ENCODE results near the gene CCNT2. TPM values are rescaled to one million over a fixed set of nuclear protein-coding genes. Genes with fewer than 3 reads are reported as not detected.

Gene CCNT2
- polyA plus RNA-seq, 1 of the 3 experiments (the other 2 are of a cell fraction): 5.3 TPM

DNA sequence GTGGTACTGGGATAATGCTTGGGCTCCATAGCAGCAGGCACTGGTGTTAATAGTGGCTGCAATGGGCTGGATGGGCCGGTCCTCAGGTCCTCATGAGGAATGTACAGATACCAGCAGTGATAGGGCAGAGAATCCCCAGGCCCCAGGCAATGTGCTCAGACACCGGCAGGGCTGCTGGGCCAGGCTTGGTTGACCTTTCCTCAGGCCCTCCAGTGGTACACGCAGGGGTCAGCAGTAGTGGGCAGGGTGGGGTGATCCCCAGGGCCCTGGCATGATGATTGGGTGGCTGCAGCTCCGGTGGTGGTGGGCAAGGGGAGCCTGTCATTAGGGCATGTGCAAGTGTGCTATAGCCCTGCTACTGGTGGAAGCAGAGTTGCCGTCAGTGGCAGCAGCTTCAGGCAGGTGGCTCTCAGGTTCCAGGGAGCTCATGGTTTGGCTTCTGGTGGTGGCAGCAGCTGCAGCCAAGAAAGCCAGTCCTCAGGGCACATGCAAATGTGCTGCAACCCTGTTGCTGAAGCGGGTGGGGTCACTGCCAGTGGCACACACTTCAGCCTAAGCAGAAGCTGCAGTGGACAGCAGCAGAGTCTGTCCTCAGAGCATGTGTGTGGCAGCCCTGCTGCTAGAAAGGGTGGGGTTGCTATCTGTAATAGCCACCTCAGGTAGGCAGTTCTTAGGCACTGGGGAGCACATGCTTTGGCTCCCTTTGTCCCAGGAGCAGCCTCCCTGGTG is 56.8 kb downstream of the CCNT2 start:
- no peak for DNase-seq
- 50% methylated on average over 2 of the region's 6 CpGs for WGBS (ENCODE audit: low lambda C conversion rate)
- no peak for TF ChIP-seq POLR2AphosphoS5 (IDR thresholded peaks at IDR 0.05; ENCODE audit: low read depth, low read length)
- TF ChIP-seq, protein P1, sequence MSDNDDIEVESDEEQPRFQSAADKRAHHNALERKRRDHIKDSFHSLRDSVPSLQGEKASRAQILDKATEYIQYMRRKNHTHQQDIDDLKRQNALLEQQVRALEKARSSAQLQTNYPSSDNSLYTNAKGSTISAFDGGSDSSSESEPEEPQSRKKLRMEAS (IDR thresholded peaks at IDR 0.05; ENCODE audit: low read depth): no peak
- no peak for TF ChIP-seq EZH2phosphoT487 (IDR thresholded peaks at IDR 0.05; ENCODE audit: borderline replicate concordance, low read depth)
- no peak for TF ChIP-seq TEAD4 (IDR thresholded peaks at IDR 0.05; ENCODE audit: borderline replicate concordance, insufficient read depth)
- TF ChIP-seq SMC3 (IDR thresholded peaks at IDR 0.05; ENCODE audit: low read depth, low read length): no peak
- no peak for TF ChIP-seq TCF12 (IDR thresholded peaks at IDR 0.05)
- no peak for TF ChIP-seq EP300 (IDR thresholded peaks at IDR 0.05; ENCODE audit: borderline replicate concordance in 1 of 2, low read depth in 1 of 2, low read length in 1 of 2)
- no peak for TF ChIP-seq NRF1 (IDR thresholded peaks at IDR 0.05; ENCODE audit: low read depth, low read length)
- no peak for TF ChIP-seq FOSL2 (IDR thresholded peaks at IDR 0.05; ENCODE audit: borderline replicate concordance, low read depth)
- TF ChIP-seq, protein P2, sequence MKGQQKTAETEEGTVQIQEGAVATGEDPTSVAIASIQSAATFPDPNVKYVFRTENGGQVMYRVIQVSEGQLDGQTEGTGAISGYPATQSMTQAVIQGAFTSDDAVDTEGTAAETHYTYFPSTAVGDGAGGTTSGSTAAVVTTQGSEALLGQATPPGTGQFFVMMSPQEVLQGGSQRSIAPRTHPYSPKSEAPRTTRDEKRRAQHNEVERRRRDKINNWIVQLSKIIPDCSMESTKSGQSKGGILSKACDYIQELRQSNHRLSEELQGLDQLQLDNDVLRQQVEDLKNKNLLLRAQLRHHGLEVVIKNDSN (IDR thresholded peaks at IDR 0.05; ENCODE audit: borderline replicate concordance, low read depth): no peak
- no peak for TF ChIP-seq FOXJ3 (CRISPR knock-in tag; IDR thresholded peaks at IDR 0.05)
- no peak for TF ChIP-seq CHD2 (IDR thresholded peaks at IDR 0.05; ENCODE audit: low read length, partially characterized antibody)

DNA sequence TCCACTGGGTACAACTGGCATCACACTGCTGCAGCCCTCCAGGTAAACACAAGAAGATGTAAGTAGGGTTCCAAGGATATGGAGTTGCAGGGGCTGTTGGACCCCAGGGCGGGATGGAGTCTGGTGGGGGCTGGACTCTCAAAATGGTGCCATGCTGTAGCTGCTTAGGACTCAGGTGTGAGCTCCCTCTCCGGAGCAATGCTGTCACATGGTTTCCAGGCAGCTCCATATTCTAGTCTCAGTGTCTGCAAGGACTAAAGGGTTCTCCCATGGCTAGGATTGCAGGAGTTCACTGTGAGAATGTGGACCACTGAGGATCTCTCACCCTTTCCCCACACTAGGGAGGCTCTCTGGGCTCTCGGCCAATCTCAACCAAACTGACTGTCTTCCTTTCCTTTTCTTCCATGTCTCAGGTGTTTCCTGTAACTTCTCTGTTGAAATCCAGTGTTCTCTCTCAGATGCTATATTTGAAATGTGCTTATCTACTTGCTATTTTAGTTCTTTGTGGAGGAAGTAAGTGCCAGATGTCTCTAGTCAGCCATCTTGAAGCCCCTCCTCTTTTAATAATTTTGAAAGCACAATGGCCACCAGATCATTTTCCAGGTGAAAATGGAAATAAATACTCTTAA is 57.6 kb downstream of the CCNT2 start:
- no peak overlapping the region for H3K9ac ChIP-seq
- no peak for DNase-seq
- TF ChIP-seq POLR2AphosphoS5 (IDR thresholded peaks at IDR 0.05; ENCODE audit: low read depth, low read length) (no peak), EZH2phosphoT487 (IDR thresholded peaks at IDR 0.05; ENCODE audit: borderline replicate concordance, low read depth) (no peak), CHD2 (IDR thresholded peaks at IDR 0.05; ENCODE audit: low read length, partially characterized antibody) (no peak), TAF1 (IDR thresholded peaks at IDR 0.05; ENCODE audit: borderline replicate concordance, low read depth, low read length) (no peak), RXRA (IDR thresholded peaks at IDR 0.05; ENCODE audit: borderline replicate concordance, low read depth) (no peak), FOSL2 (IDR thresholded peaks at IDR 0.05; ENCODE audit: borderline replicate concordance, low read depth) (no peak), MXI1 (IDR thresholded peaks at IDR 0.05; ENCODE audit: low read depth, low read length) (no peak), GATA2 (CRISPR knock-in tag; IDR thresholded peaks at IDR 0.05) (no peak), YY1 (IDR thresholded peaks at IDR 0.05; ENCODE audit: low read depth) (no peak), MEF2A (IDR thresholded peaks at IDR 0.05; ENCODE audit: borderline replicate concordance, low read depth) (no peak), TEAD4 (IDR thresholded peaks at IDR 0.05; ENCODE audit: borderline replicate concordance, insufficient read depth) (no peak), TCF12 (IDR thresholded peaks at IDR 0.05) (no peak)
- TF ChIP-seq, protein P3, sequence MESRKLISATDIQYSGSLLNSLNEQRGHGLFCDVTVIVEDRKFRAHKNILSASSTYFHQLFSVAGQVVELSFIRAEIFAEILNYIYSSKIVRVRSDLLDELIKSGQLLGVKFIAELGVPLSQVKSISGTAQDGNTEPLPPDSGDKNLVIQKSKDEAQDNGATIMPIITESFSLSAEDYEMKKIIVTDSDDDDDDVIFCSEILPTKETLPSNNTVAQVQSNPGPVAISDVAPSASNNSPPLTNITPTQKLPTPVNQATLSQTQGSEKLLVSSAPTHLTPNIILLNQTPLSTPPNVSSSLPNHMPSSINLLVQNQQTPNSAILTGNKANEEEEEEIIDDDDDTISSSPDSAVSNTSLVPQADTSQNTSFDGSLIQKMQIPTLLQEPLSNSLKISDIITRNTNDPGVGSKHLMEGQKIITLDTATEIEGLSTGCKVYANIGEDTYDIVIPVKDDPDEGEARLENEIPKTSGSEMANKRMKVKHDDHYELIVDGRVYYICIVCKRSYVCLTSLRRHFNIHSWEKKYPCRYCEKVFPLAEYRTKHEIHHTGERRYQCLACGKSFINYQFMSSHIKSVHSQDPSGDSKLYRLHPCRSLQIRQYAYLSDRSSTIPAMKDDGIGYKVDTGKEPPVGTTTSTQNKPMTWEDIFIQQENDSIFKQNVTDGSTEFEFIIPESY (IDR thresholded peaks at IDR 0.05; ENCODE audit: borderline replicate concordance, low read depth): no peak
- no peaks in the 10 kb centered on the region for H3K36me3 ChIP-seq (replicated peaks in 1 of 2; ENCODE audit: control insufficient read depth in 1 of 2, insufficient read depth in 2 of 2, low read length in 1 of 2)
- H2AFZ ChIP-seq (ENCODE audit: low read depth): no peak overlapping the region
- H3K79me2 ChIP-seq (ENCODE audit: insufficient read depth): no peaks in the 10 kb centered on the region
- no peak overlapping the region for H3K4me2 ChIP-seq
- H4K20me1 ChIP-seq (ENCODE audit: insufficient read depth): no peaks in the 10 kb centered on the region
- H3K4me1 ChIP-seq (ENCODE audit: control insufficient read depth in 1 of 2, insufficient read depth in 2 of 2, low read depth in 1 of 2, low read length in 1 of 2): no peaks in the 10 kb centered on the region; a peak in 1 of 4 replicates
- 60% methylated on average over 1 of the region's 3 CpGs for WGBS (ENCODE audit: low lambda C conversion rate)
- no peaks in the 10 kb centered on the region for H3F3A ChIP-seq (replicated peaks; ENCODE audit: insufficient read depth)
- ChIA-PET CTCF (interaction anchor here (1.4 kb wide), 1 partner anchor 13 kb away, joined by 6 read pairs; no protein-coding TSS in a partner anchor), POLR2A (interaction anchor here (0.6 kb wide), 1 partner anchor 13 kb away, joined by 3 read pairs; no protein-coding TSS in a partner anchor)
- no peaks in the 10 kb centered on the region for H3K27me3 ChIP-seq (ENCODE audit: insufficient read depth)
- H3K27ac ChIP-seq (ENCODE audit: low read depth in 2 of 2, low read length in 1 of 2): no peak overlapping the region
- no peak overlapping the region for H3K4me3 ChIP-seq (ENCODE audit: low read depth in 2 of 2, low read length in 1 of 2)
- no peaks in the 10 kb centered on the region for H3K9me3 ChIP-seq
- H3K9me2 ChIP-seq: no peaks in the 10 kb centered on the region

More for the DNA sequence above, 56.8 kb downstream of the CCNT2 start:
- no peak overlapping the region for H3K4me3 ChIP-seq (ENCODE audit: low read depth in 2 of 2, low read length in 1 of 2)
- no peaks in the 10 kb centered on the region for H3F3A ChIP-seq (replicated peaks; ENCODE audit: insufficient read depth)
- no peaks in the 10 kb centered on the region for H3K9me3 ChIP-seq
- H3K9me2 ChIP-seq: no peaks in the 10 kb centered on the region
- CTCF ChIA-PET: interaction anchor here (1.4 kb wide), 1 partner anchor 14 kb away, joined by 6 read pairs; no protein-coding TSS in a partner anchor
- H3K27me3 ChIP-seq (ENCODE audit: insufficient read depth): no peaks in the 10 kb centered on the region
- no peak overlapping the region for H3K9ac ChIP-seq
- H3K79me2 ChIP-seq (ENCODE audit: insufficient read depth): no peaks in the 10 kb centered on the region
- H3K27ac ChIP-seq (ENCODE audit: low read depth in 2 of 2, low read length in 1 of 2): no peak overlapping the region
- H3K36me3 ChIP-seq (replicated peaks in 1 of 2; ENCODE audit: control insufficient read depth in 1 of 2, insufficient read depth in 2 of 2, low read length in 1 of 2): no peaks in the 10 kb centered on the region
- no peak overlapping the region for H3K4me2 ChIP-seq
- H3K4me1 ChIP-seq (ENCODE audit: control insufficient read depth in 1 of 2, insufficient read depth in 2 of 2, low read depth in 1 of 2, low read length in 1 of 2): no peaks in the 10 kb centered on the region; a peak in 1 of 4 replicates
- no peak overlapping the region for H2AFZ ChIP-seq (ENCODE audit: low read depth)
- POLR2A ChIA-PET: interaction anchor here (0.6 kb wide), 1 partner anchor 14 kb away, joined by 3 read pairs; no protein-coding TSS in a partner anchor
- no peaks in the 10 kb centered on the region for H4K20me1 ChIP-seq (ENCODE audit: insufficient read depth)
